SK-N-SH (cell line): ENCODE data around the gene TMEM132D. TPM values are rescaled to one million over a fixed set of nuclear protein-coding genes. Genes with fewer than 3 reads are reported as not detected.

ENCODE experiments used
- CTCF ChIA-PET: fragments of 300-600, 350-600 bp; formaldehyde crosslinking; extraction: SDS; loops from one replicate; lab custom pipeline; 2021; lab: Yijun Ruan, JAX
- POLR2A ChIA-PET: fragments of 350-600 bp; sonication (Branson Sonifier 250); formaldehyde crosslinking; extraction: SDS; loops from one replicate; lab custom pipeline; 2020; ENCODE audit warnings: antibody characterized with exemption, inconsistent platforms; lab: Yijun Ruan, JAX
- DNase-seq: peaks from one replicate; pipeline ENCODE4 v3.0.0; 2012
- H2AFZ ChIP-seq: fragments of 200-600 bp; sonication (generic); 2 replicates; pipeline ENCODE4 v1.8.1; 2016; ENCODE audit warnings: antibody characterized with exemption, mild to moderate bottlenecking, low read depth
- H3F3A ChIP-seq: fragments of 200-600 bp; sonication (generic); replicated peaks from 2 replicates; pipeline ENCODE3; 2016; ENCODE audit warnings: antibody characterized with exemption, mild to moderate bottlenecking; ENCODE audit not compliant: insufficient read depth
- H3K27ac ChIP-seq, 2 experiments: fragments of 200-500 bp in 1 of 2; fragments of 200-600 bp in 1 of 2; sonication (Bioruptor generic) in 1 of 2; sonication (generic), shearing (Covaris generic) in 1 of 2; 2 replicates each; pipeline versions ENCODE4 v1.5.1 to v1.6.1; 2014 to 2016; ENCODE audit warnings: low read depth in 2 of 2, inconsistent platforms in 1 of 2, low read length in 1 of 2, mild to moderate bottlenecking in 1 of 2, mixed read lengths in 1 of 2
- H3K27me3 ChIP-seq: fragments of 200-600 bp; sonication (generic), shearing (Covaris generic); 2 replicates; pipeline ENCODE4 v1.6.1; 2016; ENCODE audit warnings: mixed run types; ENCODE audit not compliant: insufficient read depth
- H3K36me3 ChIP-seq, 2 experiments: fragments of 200-500 bp in 1 of 2; fragments of 200-600 bp in 1 of 2; sonication (Bioruptor generic) in 1 of 2; sonication (generic) in 1 of 2; replicated peaks in 1 of 2; 2 replicates each; pipeline versions ENCODE3 to v1.5.1; 2014 to 2016; ENCODE audit warnings: low read length in 1 of 2, mild to moderate bottlenecking in 1 of 2; ENCODE audit not compliant: insufficient read depth in 2 of 2, control insufficient read depth in 1 of 2
- H3K4me1 ChIP-seq, 2 experiments: fragments of 200-500 bp in 1 of 2; fragments of 200-600 bp in 1 of 2; sonication (Bioruptor generic) in 1 of 2; sonication (generic), shearing (Covaris generic) in 1 of 2; 2 replicates each; pipeline versions ENCODE4 v1.5.1 to v1.6.1; 2014 to 2016; ENCODE audit warnings: low read depth in 1 of 2, low read length in 1 of 2, mixed run types in 1 of 2; ENCODE audit not compliant: insufficient read depth in 2 of 2, control insufficient read depth in 1 of 2
- H3K4me2 ChIP-seq: fragments of 200-600 bp; sonication (generic), shearing (Covaris generic); 2 replicates; pipeline ENCODE4 v1.6.1; 2017; ENCODE audit warnings: mixed run types
- H3K4me3 ChIP-seq, 2 experiments: fragments of 200-500 bp in 1 of 2; fragments of 200-600 bp in 1 of 2; sonication (Bioruptor generic) in 1 of 2; sonication (generic), shearing (Covaris generic) in 1 of 2; 2 replicates each; pipeline versions ENCODE4 v1.5.1 to v1.8.1; 2014 to 2016; ENCODE audit warnings: low read depth in 2 of 2, inconsistent platforms in 1 of 2, low read length in 1 of 2, mild to moderate bottlenecking in 1 of 2, mixed read lengths in 1 of 2, moderate library complexity in 1 of 2
- H3K79me2 ChIP-seq: fragments of 200-600 bp; sonication (generic); 2 replicates; pipeline ENCODE4 v1.8.1; 2017; ENCODE audit warnings: mild to moderate bottlenecking; ENCODE audit not compliant: insufficient read depth
- H3K9ac ChIP-seq: fragments of 200-600 bp; sonication (generic); 2 replicates; pipeline ENCODE4 v1.6.1; 2017; ENCODE audit warnings: mixed run types
- H3K9me2 ChIP-seq: fragments of 200-600 bp; sonication (generic); 2 replicates; pipeline ENCODE4 v1.6.1; 2017; ENCODE audit warnings: mixed run types
- H3K9me3 ChIP-seq: fragments of 200-600 bp; sonication (generic); 2 replicates; pipeline ENCODE4 v1.6.1; 2017; ENCODE audit warnings: mixed run types, mild to moderate bottlenecking, moderate library complexity
- H4K20me1 ChIP-seq: fragments of 200-600 bp; sonication (generic); 2 replicates; pipeline ENCODE4 v1.6.1; 2017; ENCODE audit warnings: mild to moderate bottlenecking, mixed run types; ENCODE audit not compliant: insufficient read depth
- CHD2 ChIP-seq: fragments of 150-350 bp; IDR thresholded peaks from 2 replicates; pipeline ENCODE4 v1.6.1; 2018; ENCODE audit warnings: low read length; ENCODE audit not compliant: partially characterized antibody
- ELF1 ChIP-seq: IDR thresholded peaks from 2 replicates; pipeline ENCODE4 v1.4.0; 2012
- GABPA ChIP-seq: IDR thresholded peaks from 2 replicates; pipeline ENCODE4 v1.4.0; 2012; ENCODE audit warnings: low read depth, mild to moderate bottlenecking
- JUND ChIP-seq: IDR thresholded peaks from 2 replicates; pipeline ENCODE4 v1.4.0; 2012
- MAX ChIP-seq: IDR thresholded peaks from 2 replicates; pipeline ENCODE4 v1.4.0; 2012; ENCODE audit warnings: low read depth
- MXI1 ChIP-seq: IDR thresholded peaks from 2 replicates; pipeline ENCODE4 v1.6.1; 2012; ENCODE audit warnings: mild to moderate bottlenecking, low read depth, low read length, improper control_type of control experiment
- RAD21 ChIP-seq: IDR thresholded peaks from 2 replicates; pipeline ENCODE4 v1.6.1; 2012; ENCODE audit warnings: mild to moderate bottlenecking, low read length
- RFX5 ChIP-seq: IDR thresholded peaks from 2 replicates; pipeline ENCODE4 v1.6.1; 2012; ENCODE audit warnings: mild to moderate bottlenecking, improper control_type of control experiment, low read length
- SMC3 ChIP-seq: IDR thresholded peaks from 2 replicates; pipeline ENCODE4 v1.6.1; 2012; ENCODE audit warnings: low read depth, low read length, improper control_type of control experiment
- WGBS: methylation state at CpG from one replicate; pipeline ENCODE4 v1.1.6; 2017; ENCODE audit warnings: low lambda C conversion rate; 5-methylcytosine and 5-hydroxymethylcytosine counted together
- polyA plus RNA-seq, 3 experiments: library from polyadenylated mRNA; depleted of rRNA; stranded (reverse); fragments of >200 nt; gene quantifications; 2 replicates each; pipeline ENCODE4 v1.2.3, GENCODE V29; 2012
- TF ChIP-seq, protein P1 (sequence below): IDR thresholded peaks from 2 replicates; pipeline ENCODE4 v1.6.1; 2012; ENCODE audit warnings: mild to moderate bottlenecking, low read depth, low read length, moderate library complexity
- TF ChIP-seq, protein P2 (sequence below): fragments of 150-350 bp; IDR thresholded peaks from 2 replicates; pipeline ENCODE4 v1.6.1; 2017; ENCODE audit warnings: antibody characterized with exemption, low read length, low read depth, borderline replicate concordance
- TF ChIP-seq, protein P3 (sequence below): IDR thresholded peaks from 2 replicates; pipeline ENCODE4; 2012

The TMEM132D gene
- polyA plus RNA-seq, 1 of the 3 experiments (the other 2 are of a cell fraction): not detected

GRCh38 chr12:129394177-129394825 lies 509.5 kb downstream of the TMEM132D start:
- no peak for DNase-seq
- CTCF ChIA-PET: no interaction called here
- Histone ChIP-seq H3K9me2 (no peaks in the 10 kb centered on the region), H3F3A (no peaks in the 10 kb centered on the region), H2AFZ (no peak overlapping the region), H4K20me1 (no peaks in the 10 kb centered on the region), H3K4me1 (no peaks in the 10 kb centered on the region), H3K79me2 (no peaks in the 10 kb centered on the region), H3K36me3 (no peaks in the 10 kb centered on the region), H3K4me3 (no peak overlapping the region), H3K4me2 (no peak overlapping the region), H3K27ac (no peak overlapping the region), H3K9me3 (no peaks in the 10 kb centered on the region), H3K9ac (no peak overlapping the region), H3K27me3 (no peaks in the 10 kb centered on the region)
- WGBS: 27% methylated on average over 16 of the region's 16 CpGs
- POLR2A ChIA-PET: no interaction called here
- no peak for TF ChIP-seq MAX
- TF ChIP-seq, protein P1, sequence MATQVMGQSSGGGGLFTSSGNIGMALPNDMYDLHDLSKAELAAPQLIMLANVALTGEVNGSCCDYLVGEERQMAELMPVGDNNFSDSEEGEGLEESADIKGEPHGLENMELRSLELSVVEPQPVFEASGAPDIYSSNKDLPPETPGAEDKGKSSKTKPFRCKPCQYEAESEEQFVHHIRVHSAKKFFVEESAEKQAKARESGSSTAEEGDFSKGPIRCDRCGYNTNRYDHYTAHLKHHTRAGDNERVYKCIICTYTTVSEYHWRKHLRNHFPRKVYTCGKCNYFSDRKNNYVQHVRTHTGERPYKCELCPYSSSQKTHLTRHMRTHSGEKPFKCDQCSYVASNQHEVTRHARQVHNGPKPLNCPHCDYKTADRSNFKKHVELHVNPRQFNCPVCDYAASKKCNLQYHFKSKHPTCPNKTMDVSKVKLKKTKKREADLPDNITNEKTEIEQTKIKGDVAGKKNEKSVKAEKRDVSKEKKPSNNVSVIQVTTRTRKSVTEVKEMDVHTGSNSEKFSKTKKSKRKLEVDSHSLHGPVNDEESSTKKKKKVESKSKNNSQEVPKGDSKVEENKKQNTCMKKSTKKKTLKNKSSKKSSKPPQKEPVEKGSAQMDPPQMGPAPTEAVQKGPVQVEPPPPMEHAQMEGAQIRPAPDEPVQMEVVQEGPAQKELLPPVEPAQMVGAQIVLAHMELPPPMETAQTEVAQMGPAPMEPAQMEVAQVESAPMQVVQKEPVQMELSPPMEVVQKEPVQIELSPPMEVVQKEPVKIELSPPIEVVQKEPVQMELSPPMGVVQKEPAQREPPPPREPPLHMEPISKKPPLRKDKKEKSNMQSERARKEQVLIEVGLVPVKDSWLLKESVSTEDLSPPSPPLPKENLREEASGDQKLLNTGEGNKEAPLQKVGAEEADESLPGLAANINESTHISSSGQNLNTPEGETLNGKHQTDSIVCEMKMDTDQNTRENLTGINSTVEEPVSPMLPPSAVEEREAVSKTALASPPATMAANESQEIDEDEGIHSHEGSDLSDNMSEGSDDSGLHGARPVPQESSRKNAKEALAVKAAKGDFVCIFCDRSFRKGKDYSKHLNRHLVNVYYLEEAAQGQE: no peak
- TF ChIP-seq CHD2: no peak
- no peak for TF ChIP-seq RAD21
- no peak for TF ChIP-seq GABPA
- no peak for TF ChIP-seq RFX5
- no peak for TF ChIP-seq ELF1
- TF ChIP-seq SMC3: no peak
- TF ChIP-seq JUND: no peak
- TF ChIP-seq MXI1: no peak
- TF ChIP-seq, protein P2, sequence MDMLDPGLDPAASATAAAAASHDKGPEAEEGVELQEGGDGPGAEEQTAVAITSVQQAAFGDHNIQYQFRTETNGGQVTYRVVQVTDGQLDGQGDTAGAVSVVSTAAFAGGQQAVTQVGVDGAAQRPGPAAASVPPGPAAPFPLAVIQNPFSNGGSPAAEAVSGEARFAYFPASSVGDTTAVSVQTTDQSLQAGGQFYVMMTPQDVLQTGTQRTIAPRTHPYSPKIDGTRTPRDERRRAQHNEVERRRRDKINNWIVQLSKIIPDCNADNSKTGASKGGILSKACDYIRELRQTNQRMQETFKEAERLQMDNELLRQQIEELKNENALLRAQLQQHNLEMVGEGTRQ: no peak
- TF ChIP-seq, protein P3, sequence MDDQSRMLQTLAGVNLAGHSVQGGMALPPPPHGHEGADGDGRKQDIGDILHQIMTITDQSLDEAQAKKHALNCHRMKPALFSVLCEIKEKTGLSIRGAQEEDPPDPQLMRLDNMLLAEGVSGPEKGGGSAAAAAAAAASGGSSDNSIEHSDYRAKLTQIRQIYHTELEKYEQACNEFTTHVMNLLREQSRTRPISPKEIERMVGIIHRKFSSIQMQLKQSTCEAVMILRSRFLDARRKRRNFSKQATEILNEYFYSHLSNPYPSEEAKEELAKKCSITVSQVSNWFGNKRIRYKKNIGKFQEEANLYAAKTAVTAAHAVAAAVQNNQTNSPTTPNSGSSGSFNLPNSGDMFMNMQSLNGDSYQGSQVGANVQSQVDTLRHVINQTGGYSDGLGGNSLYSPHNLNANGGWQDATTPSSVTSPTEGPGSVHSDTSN: no peak
